Hepatocyte (in vitro differentiated cells): ENCODE results near the gene LINS1. TPM values are rescaled to one million over a fixed set of nuclear protein-coding genes. Genes with fewer than 3 reads are reported as not detected.

ENCODE experiments used
- DNase-seq: peaks from one replicate; pipeline ENCODE4 v3.0.0-alpha.2; 2016; ENCODE audit warnings: low spot score
- H2AFZ ChIP-seq: fragments of 200-600 bp; sonication (generic); 2 replicates; pipeline ENCODE4 v1.6.0; 2016; ENCODE audit warnings: antibody characterized with exemption, mild to moderate bottlenecking
- H3K27ac ChIP-seq: fragments of 200-600 bp; sonication (generic); 2 replicates; pipeline ENCODE4 v1.5.1; 2016; ENCODE audit warnings: mild to moderate bottlenecking
- H3K27me3 ChIP-seq: fragments of 200-600 bp; sonication (generic); 2 replicates; pipeline ENCODE4 v1.6.1; 2016
- H3K36me3 ChIP-seq: fragments of 200-600 bp; sonication (generic); replicated peaks from 2 replicates; pipeline ENCODE4 v1.5.1; 2016; ENCODE audit warnings: low read depth; ENCODE audit not compliant: insufficient read depth
- H3K4me1 ChIP-seq: fragments of 200-600 bp; sonication (generic); 2 replicates; pipeline ENCODE4 v1.5.1; 2016; ENCODE audit warnings: mild to moderate bottlenecking, moderate library complexity; ENCODE audit not compliant: insufficient read depth
- H3K4me2 ChIP-seq: fragments of 200-600 bp; sonication (generic); 2 replicates; pipeline ENCODE4 v1.6.0; 2016
- H3K4me3 ChIP-seq: fragments of 200-600 bp; sonication (generic); 2 replicates; pipeline ENCODE4 v1.5.1; 2016; ENCODE audit warnings: mild to moderate bottlenecking
- H3K79me2 ChIP-seq: fragments of 200-600 bp; sonication (generic); 2 replicates; pipeline ENCODE4 v1.6.0; 2017; ENCODE audit warnings: mild to moderate bottlenecking
- H3K9me2 ChIP-seq: fragments of 200-600 bp; sonication (generic); replicated peaks from 2 replicates; pipeline ENCODE4 v1.6.0; 2017; ENCODE audit warnings: mild to moderate bottlenecking; ENCODE audit not compliant: insufficient read depth
- H3K9me3 ChIP-seq: fragments of 200-600 bp; sonication (generic); 2 replicates; pipeline ENCODE4 v1.5.1; 2016; ENCODE audit warnings: low read depth, mild to moderate bottlenecking
- H4K20me1 ChIP-seq: fragments of 200-600 bp; sonication (generic); 2 replicates; pipeline ENCODE4 v1.6.0; 2016; ENCODE audit warnings: mild to moderate bottlenecking; ENCODE audit not compliant: insufficient read depth, poor library complexity, severe bottlenecking
- EZH2 ChIP-seq: fragments of 200-600 bp; sonication (generic); IDR thresholded peaks from 2 replicates; pipeline ENCODE4 v1.6.1; 2016; ENCODE audit warnings: antibody characterized with exemption, mild to moderate bottlenecking, borderline replicate concordance
- EZH2phosphoT487 ChIP-seq: fragments of 200-600 bp; sonication (generic); IDR thresholded peaks from one replicate; pipeline ENCODE4 v1.6.1; 2018; ENCODE audit warnings: antibody characterized with exemption, mild to moderate bottlenecking, low read depth, moderate library complexity; ENCODE audit not compliant: unreplicated experiment, severe bottlenecking
- WGBS: methylation state at CpG from one replicate; pipeline ENCODE4 v1.1.6; 2016; ENCODE audit warnings: low lambda C conversion rate; ENCODE audit errors: missing lambda C conversion rate; 5-methylcytosine and 5-hydroxymethylcytosine counted together
- polyA plus RNA-seq: library from polyadenylated mRNA; unstranded; fragments of >200 nt; fragmentation: Nextera tagmentation; extraction: Ambion mirVana; gene quantifications from 2 replicates; pipeline ENCODE4 v1.2.1, GENCODE V29; 2016
- total RNA-seq: library from RNA; depleted of rRNA; stranded (reverse); fragments of >200 nt; gene quantifications from 2 replicates; pipeline ENCODE4 v1.2.3, GENCODE V29; 2014
- TF ChIP-seq, protein P1 (sequence below): fragments of 200-600 bp; sonication (generic); IDR thresholded peaks from 2 replicates; pipeline ENCODE4 v1.5.1; 2016; ENCODE audit warnings: antibody characterized with exemption, mild to moderate bottlenecking; ENCODE audit not compliant: poor library complexity

Gene LINS1
- total and polyA plus RNA-seq, 2 experiments from 2014 or later: 8.1 to 26.3 TPM

GRCh38 chr15:100631831-100632230 is 29.8 kb upstream of the LINS1 start:
- TF ChIP-seq, protein P1, sequence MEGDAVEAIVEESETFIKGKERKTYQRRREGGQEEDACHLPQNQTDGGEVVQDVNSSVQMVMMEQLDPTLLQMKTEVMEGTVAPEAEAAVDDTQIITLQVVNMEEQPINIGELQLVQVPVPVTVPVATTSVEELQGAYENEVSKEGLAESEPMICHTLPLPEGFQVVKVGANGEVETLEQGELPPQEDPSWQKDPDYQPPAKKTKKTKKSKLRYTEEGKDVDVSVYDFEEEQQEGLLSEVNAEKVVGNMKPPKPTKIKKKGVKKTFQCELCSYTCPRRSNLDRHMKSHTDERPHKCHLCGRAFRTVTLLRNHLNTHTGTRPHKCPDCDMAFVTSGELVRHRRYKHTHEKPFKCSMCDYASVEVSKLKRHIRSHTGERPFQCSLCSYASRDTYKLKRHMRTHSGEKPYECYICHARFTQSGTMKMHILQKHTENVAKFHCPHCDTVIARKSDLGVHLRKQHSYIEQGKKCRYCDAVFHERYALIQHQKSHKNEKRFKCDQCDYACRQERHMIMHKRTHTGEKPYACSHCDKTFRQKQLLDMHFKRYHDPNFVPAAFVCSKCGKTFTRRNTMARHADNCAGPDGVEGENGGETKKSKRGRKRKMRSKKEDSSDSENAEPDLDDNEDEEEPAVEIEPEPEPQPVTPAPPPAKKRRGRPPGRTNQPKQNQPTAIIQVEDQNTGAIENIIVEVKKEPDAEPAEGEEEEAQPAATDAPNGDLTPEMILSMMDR: no peak
- TF ChIP-seq EZH2: no peak
- peaks cover 57% of the 10 kb centered on the region for H3K79me2 ChIP-seq
- WGBS: 88% methylated on average over 10 of the region's 10 CpGs

DNA sequence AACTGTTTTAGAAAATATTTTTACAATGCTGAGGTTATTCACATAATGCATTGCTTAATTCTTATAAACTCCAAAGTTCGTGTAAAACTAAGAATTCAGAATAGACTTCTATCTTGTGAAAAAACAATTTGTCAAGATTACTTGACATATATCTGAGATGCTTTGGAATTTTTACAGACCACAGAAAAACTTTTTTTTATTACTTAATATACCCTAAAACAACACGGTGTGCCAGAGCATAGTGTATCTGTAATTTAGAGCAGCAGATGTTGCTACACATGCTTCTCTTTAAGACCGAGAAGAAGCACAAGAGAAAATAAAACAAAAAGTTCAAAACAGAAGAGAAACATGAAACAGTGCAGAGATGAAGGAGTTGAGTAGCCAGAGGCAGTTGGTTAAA is 26.8 kb upstream of the LINS1 start:
- Histone ChIP-seq H3K4me2 (no peak overlapping the region), H3K4me3 (no peak overlapping the region), H3K4me1 (no peaks in the 10 kb centered on the region), H3K9me3 (no peaks in the 10 kb centered on the region), H2AFZ (no peak overlapping the region), H3K27me3 (no peaks in the 10 kb centered on the region), H3K9me2 (no peaks in the 10 kb centered on the region), H4K20me1 (no peaks in the 10 kb centered on the region), H3K79me2 (peaks cover 29% of the 10 kb centered on the region), H3K36me3 (no peaks in the 10 kb centered on the region), H3K27ac (peak overlapping the region; percentile 7)
- TF ChIP-seq EZH2 (no peak), EZH2phosphoT487 (no peak)
- TF ChIP-seq, protein P1: no peak
- 67% methylated on average over 3 of the region's 3 CpGs for WGBS
- DNase-seq: no peak

More at GRCh38 chr15:100631831-100632230, 29.8 kb upstream of the LINS1 start:
- H4K20me1 ChIP-seq: peaks cover 6% of the 10 kb centered on the region
- no peak overlapping the region for H3K4me3 ChIP-seq
- no peaks in the 10 kb centered on the region for H3K9me3 ChIP-seq
- H3K27me3 ChIP-seq: no peaks in the 10 kb centered on the region
- no peak overlapping the region for H3K27ac ChIP-seq
- H3K4me2 ChIP-seq: no peak overlapping the region
- DNase-seq: no peak
- peaks cover 13% of the 10 kb centered on the region for H3K4me1 ChIP-seq
- H2AFZ ChIP-seq: no peak overlapping the region
- H3K36me3 ChIP-seq: no peaks in the 10 kb centered on the region
- H3K9me2 ChIP-seq: no peaks in the 10 kb centered on the region

- Histone ChIP-seq H3K4me2 (no peak overlapping the region), H3K27me3 (no peaks in the 10 kb centered on the region), H2AFZ (no peak overlapping the region), H3K79me2 (peaks cover 23% of the 10 kb centered on the region), H3K4me1 (no peaks in the 10 kb centered on the region), H4K20me1 (no peaks in the 10 kb centered on the region), H3K4me3 (no peak overlapping the region), H3K36me3 (no peaks in the 10 kb centered on the region), H3K9me3 (no peaks in the 10 kb centered on the region), H3K27ac (no peak overlapping the region), H3K9me2 (no peaks in the 10 kb centered on the region)
- TF ChIP-seq, protein P1: peak; percentile 78
- TF ChIP-seq EZH2phosphoT487: no peak
- peak; percentile 77 for DNase-seq
- 30% methylated on average over 6 of the region's 6 CpGs for WGBS
Measured at GRCh38 chr15:100627789-100628395, 25.9 kb upstream of the LINS1 start.

DNA sequence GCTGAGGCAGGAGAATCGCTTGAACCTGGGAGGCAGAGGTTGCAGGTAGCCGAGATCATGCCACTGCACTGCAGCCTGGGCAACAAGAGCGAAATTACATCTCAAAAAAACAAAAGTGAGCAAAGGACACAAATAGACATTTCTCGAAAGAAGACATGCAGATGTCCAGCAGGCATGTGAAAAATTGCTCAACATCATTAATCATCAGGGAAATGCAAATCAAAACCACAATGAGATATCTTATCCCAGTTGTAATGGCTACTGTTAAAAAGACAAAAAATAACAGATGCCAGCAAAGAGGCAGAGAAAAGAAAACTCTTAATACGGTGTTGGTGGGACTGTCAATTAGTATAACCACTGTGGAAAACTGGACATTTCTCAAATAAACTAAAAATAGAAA is 21.3 kb upstream of the LINS1 start:
- H3K9me2 ChIP-seq: no peaks in the 10 kb centered on the region
- H3K27me3 ChIP-seq: no peaks in the 10 kb centered on the region
- H3K9me3 ChIP-seq: no peaks in the 10 kb centered on the region
- H2AFZ ChIP-seq: no peak overlapping the region
- TF ChIP-seq, protein P1: no peak
- TF ChIP-seq EZH2 (no peak), EZH2phosphoT487 (no peak)
- 94% methylated on average over 5 of the region's 5 CpGs for WGBS
- no peaks in the 10 kb centered on the region for H4K20me1 ChIP-seq
- no peaks in the 10 kb centered on the region for H3K36me3 ChIP-seq
- H3K4me1 ChIP-seq: no peaks in the 10 kb centered on the region
- H3K79me2 ChIP-seq: no peaks in the 10 kb centered on the region
- H3K4me3 ChIP-seq: no peak overlapping the region
- DNase-seq: no peak
- no peak overlapping the region for H3K27ac ChIP-seq
- no peak overlapping the region for H3K4me2 ChIP-seq
